AG09319 (cell line): Measurements from ENCODE around the gene DLEC1.
"Not testable (repeated sequence)": the region's sequence is repeated elsewhere in the genome, so short reads cannot be mapped to it uniquely, and the experiment has no call there.

ENCODE experiments used
- DNase-seq: peaks from one replicate; pipeline ENCODE4 v3.0.0-alpha.2; 2010; ENCODE audit warnings: low read depth; ENCODE audit errors: extremely low read depth
- TF ChIP-seq, protein P1 (sequence below): IDR thresholded peaks from 2 replicates; pipeline ENCODE4 v1.5.1; 2011; ENCODE audit warnings: low read depth, mild to moderate bottlenecking, inconsistent platforms, low read length, moderate library complexity

DLEC1 gene

DNA sequence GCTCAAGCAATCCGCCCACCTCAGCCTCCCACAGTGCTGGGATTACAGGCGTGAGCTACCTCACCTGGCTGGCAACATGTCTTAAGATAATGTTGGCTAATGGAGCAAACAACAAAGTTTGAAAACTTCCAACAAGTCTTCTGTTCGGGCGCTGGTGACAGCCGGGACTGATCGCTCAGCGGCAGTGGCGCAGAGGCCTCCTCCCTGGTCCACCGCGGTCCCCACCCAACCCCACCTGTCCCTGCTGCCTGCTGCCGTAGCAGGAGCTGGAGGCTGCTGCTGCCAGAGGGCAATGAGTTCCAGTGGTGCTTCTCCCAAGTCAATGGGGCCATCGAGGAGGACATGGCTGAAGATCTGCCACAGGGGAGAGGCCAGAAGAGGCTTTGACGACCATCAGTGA is 12.1 kb downstream of the DLEC1 start:
- no peak for DNase-seq
- TF ChIP-seq, protein P1, sequence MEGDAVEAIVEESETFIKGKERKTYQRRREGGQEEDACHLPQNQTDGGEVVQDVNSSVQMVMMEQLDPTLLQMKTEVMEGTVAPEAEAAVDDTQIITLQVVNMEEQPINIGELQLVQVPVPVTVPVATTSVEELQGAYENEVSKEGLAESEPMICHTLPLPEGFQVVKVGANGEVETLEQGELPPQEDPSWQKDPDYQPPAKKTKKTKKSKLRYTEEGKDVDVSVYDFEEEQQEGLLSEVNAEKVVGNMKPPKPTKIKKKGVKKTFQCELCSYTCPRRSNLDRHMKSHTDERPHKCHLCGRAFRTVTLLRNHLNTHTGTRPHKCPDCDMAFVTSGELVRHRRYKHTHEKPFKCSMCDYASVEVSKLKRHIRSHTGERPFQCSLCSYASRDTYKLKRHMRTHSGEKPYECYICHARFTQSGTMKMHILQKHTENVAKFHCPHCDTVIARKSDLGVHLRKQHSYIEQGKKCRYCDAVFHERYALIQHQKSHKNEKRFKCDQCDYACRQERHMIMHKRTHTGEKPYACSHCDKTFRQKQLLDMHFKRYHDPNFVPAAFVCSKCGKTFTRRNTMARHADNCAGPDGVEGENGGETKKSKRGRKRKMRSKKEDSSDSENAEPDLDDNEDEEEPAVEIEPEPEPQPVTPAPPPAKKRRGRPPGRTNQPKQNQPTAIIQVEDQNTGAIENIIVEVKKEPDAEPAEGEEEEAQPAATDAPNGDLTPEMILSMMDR = no peak

DNA sequence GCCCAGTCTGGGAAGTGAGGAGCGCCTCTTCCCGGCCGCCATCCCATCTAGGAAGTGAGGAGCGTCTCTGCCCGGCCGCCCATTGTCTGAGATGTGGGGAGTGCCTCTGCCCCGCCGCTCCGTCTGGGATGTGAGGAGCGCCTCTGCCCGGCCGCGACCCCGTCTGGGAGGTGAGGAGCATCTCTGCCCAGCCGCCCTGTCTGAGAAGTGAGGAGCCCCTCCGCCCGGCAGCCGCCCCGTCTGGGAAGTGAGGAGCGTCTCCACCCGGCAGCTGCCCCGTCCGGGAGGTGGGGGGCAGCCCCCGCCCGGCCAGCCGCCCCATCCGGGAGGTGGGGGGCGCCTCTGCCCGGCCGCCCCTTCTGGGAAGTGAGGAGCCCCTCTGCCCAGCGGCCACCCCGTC is 14.3 kb downstream of the DLEC1 start:
- DNase-seq = not testable (repeated sequence)

DNA sequence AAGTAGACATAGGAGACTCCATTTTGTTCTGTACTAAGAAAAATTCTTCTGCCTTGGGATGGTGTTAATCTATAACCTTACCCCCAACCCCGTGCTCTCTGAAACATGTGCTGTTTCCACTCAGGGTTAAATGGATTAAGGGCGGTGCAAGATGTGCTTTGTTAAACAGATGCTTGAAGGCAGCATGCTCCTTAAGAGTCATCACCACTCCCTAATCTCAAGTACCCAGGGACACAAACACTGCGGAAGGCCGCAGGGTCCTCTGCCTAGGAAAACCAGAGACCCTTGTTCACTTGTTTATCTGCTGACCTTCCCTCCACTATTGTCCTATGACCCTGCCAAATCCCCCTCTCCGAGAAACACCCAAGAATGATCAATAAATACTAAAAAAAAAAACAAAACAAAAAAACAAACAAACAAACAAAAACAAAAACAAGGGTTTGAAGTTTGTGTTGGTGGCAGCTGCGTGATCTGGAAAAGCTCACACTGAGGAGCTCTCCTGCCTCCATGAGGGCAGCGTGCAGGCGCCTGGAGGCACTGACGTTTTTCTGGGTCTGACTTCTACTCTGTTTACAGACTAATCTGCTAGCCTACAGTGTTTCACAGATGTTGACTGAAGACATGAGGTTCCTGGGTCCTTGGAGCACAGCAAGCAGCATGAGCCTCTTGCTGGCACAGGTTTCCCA is 14.9 kb downstream of the DLEC1 start:
- DNase-seq = not testable (repeated sequence)

DNA sequence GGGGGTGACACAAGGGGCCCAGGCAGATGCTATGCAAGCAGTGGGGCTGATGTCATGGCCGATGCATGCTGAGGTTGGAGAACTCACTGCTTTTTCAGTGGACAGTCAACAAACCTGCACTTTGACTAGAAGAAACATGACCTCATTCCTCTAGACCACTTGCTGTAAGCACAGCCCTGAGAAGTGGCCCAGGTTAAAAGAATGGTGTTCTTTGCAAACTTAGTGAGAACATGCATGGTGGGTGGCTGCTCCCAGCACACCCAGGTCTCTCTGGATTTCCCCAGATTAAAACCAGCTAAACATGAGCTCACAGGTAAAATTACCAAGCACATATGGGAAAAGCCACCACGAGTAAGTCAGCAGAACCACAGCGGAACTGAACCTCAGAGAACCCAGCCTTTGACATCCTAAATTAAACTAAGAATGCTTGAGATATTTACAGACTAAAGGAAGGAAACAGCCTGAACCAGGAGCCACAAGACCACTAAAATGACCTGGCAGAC is 15.5 kb downstream of the DLEC1 start:
- TF ChIP-seq, protein P1 = no peak
- no peak for DNase-seq

DNA sequence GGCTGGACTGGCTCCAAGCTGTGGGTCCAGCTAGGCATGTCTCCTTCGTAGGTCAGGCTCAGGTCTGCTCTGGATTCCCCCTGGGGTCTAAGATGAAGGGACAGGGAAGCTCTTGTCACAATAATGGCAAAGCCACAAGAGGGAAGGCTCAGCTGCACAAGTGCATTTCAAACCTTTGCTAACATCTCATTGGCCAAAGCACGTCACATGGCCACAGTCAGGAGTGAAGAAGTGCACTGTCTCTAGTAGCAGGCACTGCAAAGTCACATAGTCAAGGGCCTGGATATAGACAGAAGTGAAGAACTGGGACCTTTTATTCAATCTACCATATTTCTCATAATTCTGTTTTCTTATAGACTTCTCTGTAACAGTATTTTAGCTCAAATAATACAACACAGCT is 20.1 kb downstream of the DLEC1 start:
- TF ChIP-seq, protein P1 = no peak
- DNase-seq = no peak

DNA sequence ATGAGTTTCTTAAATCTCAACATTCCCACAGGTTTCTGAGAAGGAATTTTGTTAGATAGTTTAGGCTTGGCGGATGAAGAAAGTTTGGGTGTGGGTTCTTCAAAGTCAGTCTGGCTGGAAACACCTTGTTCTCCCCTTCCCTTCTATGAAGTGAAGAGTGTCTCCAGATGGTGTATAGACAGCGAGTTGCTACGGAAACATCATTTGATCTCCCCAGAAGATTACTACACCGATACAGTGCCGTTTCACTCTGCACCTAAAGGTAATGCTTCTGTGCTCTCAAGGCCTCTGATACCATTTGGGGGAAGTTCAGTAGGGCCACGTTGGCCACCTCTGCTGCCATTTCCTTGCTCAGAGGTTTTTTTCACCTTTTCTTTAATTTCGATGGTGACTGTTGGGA is 20.6 kb downstream of the DLEC1 start:
- TF ChIP-seq, protein P1 = no peak
- no peak for DNase-seq

DNA sequence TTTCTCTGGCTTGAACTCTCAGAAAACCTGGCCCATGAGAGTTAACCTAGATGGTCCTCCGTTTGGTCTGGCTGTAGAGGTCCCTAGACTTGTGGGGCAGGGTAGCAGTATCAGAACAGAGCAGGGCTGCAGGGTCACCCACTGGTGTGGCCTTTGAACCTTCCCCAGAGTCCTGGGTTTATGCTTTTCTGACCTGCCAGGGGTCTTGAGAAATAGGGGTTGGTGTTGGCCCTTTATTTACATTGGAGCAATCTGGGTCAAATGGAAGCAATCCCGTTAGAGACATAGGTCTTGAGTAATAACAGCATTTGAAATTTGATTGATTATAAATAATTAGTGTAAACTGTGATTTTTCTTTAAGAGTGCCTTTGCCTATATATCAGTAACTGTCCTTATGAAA is 23.8 kb downstream of the DLEC1 start:
- TF ChIP-seq, protein P1 = no peak
- no peak for DNase-seq

DNA sequence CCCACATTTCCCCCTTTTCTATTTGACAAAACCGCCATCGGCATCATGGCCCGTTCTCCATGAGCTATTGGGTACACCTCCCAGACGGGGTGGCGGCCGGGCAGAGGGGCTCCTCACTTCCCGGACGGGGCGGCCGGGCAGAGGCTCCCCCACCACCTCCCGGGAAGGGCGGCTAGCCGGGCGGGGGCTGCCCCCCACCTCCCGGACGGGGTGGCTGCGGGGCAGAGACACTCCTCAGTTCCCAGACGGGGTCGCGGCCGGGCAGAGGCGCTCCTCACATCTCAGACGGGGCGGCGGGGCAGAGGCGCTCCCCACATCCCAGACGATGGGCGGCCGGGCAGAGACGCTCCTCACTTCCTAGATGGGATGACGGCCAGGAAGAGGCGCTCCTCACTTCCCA is 25.4 kb downstream of the DLEC1 start:
- not testable (repeated sequence) for DNase-seq

DNA sequence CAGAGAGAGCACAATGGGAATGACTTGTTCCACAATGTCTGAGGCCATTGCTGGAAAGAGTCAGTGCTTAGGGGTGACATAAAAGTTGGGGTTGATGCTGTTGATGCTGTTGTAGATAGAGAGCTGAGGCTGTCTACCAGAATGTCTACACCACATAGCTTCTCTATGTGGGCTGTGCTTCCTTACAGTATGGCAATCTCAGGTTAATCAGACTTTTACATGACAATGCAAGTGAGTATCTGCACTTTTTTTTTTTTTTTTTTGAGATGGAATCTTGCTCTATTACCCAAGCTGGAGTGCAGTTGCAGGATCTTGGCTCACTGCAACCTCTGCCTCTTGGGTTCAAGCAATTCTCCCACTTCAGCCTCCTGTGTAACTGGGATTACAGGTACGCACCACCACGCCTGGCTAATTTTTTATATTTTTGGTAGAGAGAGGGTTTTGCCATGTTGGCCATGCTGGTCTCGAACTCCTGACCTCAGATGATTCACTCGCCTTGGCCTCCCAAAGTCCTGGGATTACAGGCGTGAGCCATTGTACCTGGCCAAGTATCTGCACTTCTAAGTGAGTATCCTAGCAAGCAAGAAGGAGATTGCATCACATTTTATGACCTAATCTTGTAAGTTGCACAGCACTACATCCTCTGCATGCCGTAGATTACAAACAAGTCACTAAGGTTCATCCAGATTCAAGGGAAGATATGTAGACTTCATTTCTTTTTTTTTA is 28.7 kb downstream of the DLEC1 start:
- TF ChIP-seq, protein P1 = no peak
- DNase-seq = no peak
